GM18951 (cell line): Measurements from ENCODE around the gene SUFU.

ENCODE experiments used
- POLR2A ChIP-seq: IDR thresholded peaks from 4 replicates; pipeline ENCODE4 v1.6.1; 2011; ENCODE audit warnings: mild to moderate bottlenecking; ENCODE audit not compliant: insufficient read length, insufficient read depth; ENCODE audit errors: extremely low read depth
- in situ Hi-C: fragments of 300-500 bp; cut with MboI; formaldehyde crosslinking; loops from one replicate; pipeline ENCODE4 v1.12.0; 2022; ENCODE audit warnings: low sequenced_read_pairs, mixed read lengths, inconsistent platforms; ENCODE audit not compliant: unreplicated experiment

SUFU gene

DNA sequence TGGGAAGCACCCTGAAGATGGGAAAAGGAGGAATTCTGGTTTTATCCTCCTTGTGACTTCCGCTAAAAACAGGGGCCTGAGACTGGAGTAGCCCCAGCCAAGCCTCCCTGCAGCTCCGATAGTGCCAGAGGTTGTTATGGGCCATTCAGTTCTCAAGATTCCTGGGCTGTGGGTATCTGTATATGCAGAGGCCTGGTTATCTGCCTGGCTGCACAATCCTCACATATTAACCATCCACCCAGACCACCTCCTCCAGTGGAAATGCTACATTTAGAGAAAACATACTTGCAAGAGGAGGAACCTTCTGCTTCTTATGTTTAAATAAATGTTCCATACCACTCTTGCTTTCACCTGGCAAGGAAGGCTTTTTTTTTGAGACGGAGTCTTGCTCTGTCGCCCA is 175.8 kb downstream of the SUFU start:
- no peak for TF ChIP-seq POLR2A
- in situ Hi-C loops = no loop called here

DNA sequence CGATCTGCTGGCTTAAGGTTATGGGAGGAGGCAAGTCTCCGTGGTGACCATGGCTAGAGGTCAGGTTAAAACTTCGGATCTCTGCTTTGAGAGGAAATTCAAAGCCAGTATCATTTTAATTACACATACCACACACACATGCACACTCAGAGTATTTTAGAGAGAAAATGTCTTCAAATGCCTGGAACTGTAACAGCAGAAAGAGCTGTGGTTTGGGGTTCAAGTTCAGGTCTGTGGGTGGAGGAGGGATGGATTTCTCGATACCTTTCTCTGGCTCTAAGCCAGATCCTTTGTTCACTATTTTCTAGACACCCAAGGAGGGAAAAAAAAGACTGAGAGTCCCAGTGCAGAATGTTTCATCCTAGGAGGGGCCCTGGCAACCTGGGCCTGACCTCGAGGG is 177.9 kb downstream of the SUFU start:
- TF ChIP-seq POLR2A = no peak
- in situ Hi-C loops = no loop called here

DNA sequence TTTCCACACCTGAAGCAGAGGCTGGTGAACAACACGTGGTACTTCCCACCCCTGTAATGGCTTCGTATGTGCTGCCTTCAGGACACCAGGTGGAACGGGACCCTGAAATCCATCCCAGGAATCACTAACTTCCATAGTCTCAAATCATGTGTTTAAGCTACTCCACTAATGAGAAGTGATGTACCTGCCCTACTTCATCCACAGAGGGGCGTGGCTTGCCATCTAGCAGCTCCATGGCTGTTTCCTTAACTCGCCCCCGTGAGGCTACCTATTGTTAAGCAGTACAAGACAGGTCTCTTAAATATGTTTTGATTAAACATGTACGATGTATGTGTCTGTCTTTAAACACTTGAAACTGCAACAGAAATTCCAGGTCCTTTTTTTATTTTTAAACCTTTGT is 178.6 kb downstream of the SUFU start:
- in situ Hi-C loops = no loop called here
- no peak for TF ChIP-seq POLR2A

DNA sequence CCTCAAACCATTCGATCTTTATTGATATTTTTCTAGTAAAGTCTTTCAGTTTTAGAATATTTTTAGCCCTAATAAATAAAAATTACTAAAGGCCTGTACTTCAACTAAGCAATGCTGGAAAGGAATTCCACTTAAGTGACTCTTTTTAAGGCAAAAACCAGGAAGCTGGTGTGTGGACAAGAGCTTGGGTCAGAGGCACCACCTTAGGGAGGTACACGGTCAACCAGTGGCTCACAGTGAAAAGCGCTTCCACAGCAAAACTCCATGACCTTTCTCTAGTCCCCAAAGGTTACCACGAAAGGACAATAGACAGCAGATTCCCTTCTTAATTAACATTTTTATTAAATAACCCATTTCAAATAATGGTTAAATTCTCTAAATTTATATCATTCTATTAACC is 179.2 kb downstream of the SUFU start:
- in situ Hi-C loops = no loop called here
- TF ChIP-seq POLR2A = no peak
